ENCODE data around the gene P3H1.

The P3H1 gene

DNA sequence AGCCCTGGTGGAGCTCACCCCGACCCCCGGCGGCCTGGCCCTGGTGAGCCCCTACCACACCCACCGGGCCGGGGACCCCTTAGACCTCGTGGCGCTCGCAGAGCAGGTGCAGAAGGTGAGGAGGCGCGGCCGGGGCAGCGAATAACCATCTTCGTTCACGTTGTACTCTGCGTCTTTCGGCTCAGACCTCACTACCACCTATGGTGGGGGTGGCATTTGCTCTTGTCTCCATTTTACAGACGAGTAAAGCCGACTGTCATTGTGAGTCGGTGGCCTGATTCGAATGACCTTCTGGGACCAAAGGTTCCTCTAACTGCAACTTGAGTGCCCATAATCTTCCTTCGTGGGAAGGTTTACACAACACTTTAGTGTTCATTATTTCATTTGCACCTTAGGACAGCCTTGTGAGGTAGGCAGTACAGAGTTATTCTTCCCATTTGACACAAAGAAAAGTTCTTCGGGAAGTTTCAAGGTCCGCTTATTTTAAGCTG lies 727 bp upstream of the P3H1 start (continued):
- TF ChIP-seq ZNF324 (tag by site-specific recombination; IDR thresholded peaks at IDR 0.05) (0 out of 2 replicates have a peak, but pooled peaks have one; percentile 82), ZNF561 (tag by site-specific recombination; IDR thresholded peaks at IDR 0.05; ENCODE audit: borderline replicate concordance) (peak; percentile 65; the same call in 1 of the 2 replicates), KLF9 (tag by site-specific recombination; IDR thresholded peaks at IDR 0.05; ENCODE audit: low read depth) (peak; percentile 67), REPIN1 (tag by site-specific recombination; IDR thresholded peaks at IDR 0.05; ENCODE audit: low read depth) (no peak), GLIS1 (tag by site-specific recombination; IDR thresholded peaks at IDR 0.05) (peak; percentile 40; the same call in 1 of the 2 replicates), ZNF423 (tag by site-specific recombination; IDR thresholded peaks at IDR 0.05) (0 out of 2 replicates have a peak, but pooled peaks have one; percentile 39), YY1 (tag by site-specific recombination; IDR thresholded peaks at IDR 0.05) (no peak; the same call in 1 of the 2 replicates), GFI1B (tag by site-specific recombination; IDR thresholded peaks at IDR 0.05) (no peak), KLF8 (tag by site-specific recombination; IDR thresholded peaks at IDR 0.05) (peak; percentile 19; the same call in 1 of the 2 replicates), ZNF623 (tag by site-specific recombination; IDR thresholded peaks at IDR 0.05) (no peak), ZNF23 (tag by site-specific recombination; IDR thresholded peaks at IDR 0.05; ENCODE audit: borderline replicate concordance) (no peak), ZNF544 (tag by site-specific recombination; IDR thresholded peaks at IDR 0.05) (no peak), GLI2 (tag by site-specific recombination; IDR thresholded peaks at IDR 0.05; ENCODE audit: borderline replicate concordance, low read depth) (no peak), ZNF626 (tag by site-specific recombination; IDR thresholded peaks at IDR 0.05) (no peak), ZFP69B (tag by site-specific recombination; IDR thresholded peaks at IDR 0.05) (no peak), ZFP3 (tag by site-specific recombination; IDR thresholded peaks at IDR 0.05; ENCODE audit: low read depth) (no peak), ZNF266 (tag by site-specific recombination; IDR thresholded peaks at IDR 0.05; ENCODE audit: low read depth) (no peak), ZBTB1 (tag by site-specific recombination; IDR thresholded peaks at IDR 0.05) (no peak), ZBTB20 (tag by site-specific recombination; IDR thresholded peaks at IDR 0.05) (peak; percentile 12; the same call in 1 of the 2 replicates), ZNF596 (tag by site-specific recombination; IDR thresholded peaks at IDR 0.05) (no peak), GLIS2 (tag by site-specific recombination; IDR thresholded peaks at IDR 0.05) (peak; percentile 87), ZNF280D (tag by site-specific recombination; IDR thresholded peaks at IDR 0.05) (no peak), SP7 (tag by site-specific recombination; IDR thresholded peaks at IDR 0.05) (no peak; the same call in 1 of the 2 replicates), ZNF16 (tag by site-specific recombination; IDR thresholded peaks at IDR 0.05; ENCODE audit: low read depth) (no peak), ZFP37 (tag by site-specific recombination; IDR thresholded peaks at IDR 0.05) (peak; percentile 74; the same call in 1 of the 2 replicates), ZNF354C (tag by site-specific recombination; IDR thresholded peaks at IDR 0.05; ENCODE audit: borderline replicate concordance, low read depth) (no peak), ZNF660 (tag by site-specific recombination; IDR thresholded peaks at IDR 0.05) (0 out of 2 replicates have a peak, but pooled peaks have one; percentile 58)
- TF ChIP-seq, protein P1, sequence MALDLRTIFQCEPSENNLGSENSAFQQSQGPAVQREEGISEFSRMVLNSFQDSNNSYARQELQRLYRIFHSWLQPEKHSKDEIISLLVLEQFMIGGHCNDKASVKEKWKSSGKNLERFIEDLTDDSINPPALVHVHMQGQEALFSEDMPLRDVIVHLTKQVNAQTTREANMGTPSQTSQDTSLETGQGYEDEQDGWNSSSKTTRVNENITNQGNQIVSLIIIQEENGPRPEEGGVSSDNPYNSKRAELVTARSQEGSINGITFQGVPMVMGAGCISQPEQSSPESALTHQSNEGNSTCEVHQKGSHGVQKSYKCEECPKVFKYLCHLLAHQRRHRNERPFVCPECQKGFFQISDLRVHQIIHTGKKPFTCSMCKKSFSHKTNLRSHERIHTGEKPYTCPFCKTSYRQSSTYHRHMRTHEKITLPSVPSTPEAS (tag by site-specific recombination; IDR thresholded peaks at IDR 0.05): no peak
- TF ChIP-seq, protein P2, sequence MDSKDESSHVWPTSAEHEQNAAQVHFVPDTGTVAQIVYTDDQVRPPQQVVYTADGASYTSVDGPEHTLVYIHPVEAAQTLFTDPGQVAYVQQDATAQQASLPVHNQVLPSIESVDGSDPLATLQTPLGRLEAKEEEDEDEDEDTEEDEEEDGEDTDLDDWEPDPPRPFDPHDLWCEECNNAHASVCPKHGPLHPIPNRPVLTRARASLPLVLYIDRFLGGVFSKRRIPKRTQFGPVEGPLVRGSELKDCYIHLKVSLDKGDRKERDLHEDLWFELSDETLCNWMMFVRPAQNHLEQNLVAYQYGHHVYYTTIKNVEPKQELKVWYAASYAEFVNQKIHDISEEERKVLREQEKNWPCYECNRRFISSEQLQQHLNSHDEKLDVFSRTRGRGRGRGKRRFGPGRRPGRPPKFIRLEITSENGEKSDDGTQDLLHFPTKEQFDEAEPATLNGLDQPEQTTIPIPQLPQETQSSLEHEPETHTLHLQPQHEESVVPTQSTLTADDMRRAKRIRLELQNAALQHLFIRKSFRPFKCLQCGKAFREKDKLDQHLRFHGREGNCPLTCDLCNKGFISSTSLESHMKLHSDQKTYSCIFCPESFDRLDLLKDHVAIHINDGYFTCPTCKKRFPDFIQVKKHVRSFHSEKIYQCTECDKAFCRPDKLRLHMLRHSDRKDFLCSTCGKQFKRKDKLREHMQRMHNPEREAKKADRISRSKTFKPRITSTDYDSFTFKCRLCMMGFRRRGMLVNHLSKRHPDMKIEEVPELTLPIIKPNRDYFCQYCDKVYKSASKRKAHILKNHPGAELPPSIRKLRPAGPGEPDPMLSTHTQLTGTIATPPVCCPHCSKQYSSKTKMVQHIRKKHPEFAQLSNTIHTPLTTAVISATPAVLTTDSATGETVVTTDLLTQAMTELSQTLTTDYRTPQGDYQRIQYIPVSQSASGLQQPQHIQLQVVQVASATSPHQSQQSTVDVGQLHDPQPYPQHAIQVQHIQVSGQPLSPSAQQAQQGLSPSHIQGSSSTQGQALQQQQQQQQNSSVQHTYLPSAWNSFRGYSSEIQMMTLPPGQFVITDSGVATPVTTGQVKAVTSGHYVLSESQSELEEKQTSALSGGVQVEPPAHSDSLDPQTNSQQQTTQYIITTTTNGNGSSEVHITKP (tag by site-specific recombination; IDR thresholded peaks at IDR 0.05): 0 out of 2 replicates have a peak, but pooled peaks have one; percentile 5
- TF ChIP-seq, protein P3, sequence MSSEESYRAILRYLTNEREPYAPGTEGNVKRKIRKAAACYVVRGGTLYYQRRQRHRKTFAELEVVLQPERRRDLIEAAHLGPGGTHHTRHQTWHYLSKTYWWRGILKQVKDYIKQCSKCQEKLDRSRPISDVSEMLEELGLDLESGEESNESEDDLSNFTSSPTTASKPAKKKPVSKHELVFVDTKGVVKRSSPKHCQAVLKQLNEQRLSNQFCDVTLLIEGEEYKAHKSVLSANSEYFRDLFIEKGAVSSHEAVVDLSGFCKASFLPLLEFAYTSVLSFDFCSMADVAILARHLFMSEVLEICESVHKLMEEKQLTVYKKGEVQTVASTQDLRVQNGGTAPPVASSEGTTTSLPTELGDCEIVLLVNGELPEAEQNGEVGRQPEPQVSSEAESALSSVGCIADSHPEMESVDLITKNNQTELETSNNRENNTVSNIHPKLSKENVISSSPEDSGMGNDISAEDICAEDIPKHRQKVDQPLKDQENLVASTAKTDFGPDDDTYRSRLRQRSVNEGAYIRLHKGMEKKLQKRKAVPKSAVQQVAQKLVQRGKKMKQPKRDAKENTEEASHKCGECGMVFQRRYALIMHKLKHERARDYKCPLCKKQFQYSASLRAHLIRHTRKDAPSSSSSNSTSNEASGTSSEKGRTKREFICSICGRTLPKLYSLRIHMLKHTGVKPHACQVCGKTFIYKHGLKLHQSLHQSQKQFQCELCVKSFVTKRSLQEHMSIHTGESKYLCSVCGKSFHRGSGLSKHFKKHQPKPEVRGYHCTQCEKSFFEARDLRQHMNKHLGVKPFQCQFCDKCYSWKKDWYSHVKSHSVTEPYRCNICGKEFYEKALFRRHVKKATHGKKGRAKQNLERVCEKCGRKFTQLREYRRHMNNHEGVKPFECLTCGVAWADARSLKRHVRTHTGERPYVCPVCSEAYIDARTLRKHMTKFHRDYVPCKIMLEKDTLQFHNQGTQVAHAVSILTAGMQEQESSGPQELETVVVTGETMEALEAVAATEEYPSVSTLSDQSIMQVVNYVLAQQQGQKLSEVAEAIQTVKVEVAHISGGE (tag by site-specific recombination; conservative IDR thresholded peaks at IDR 0.05; ENCODE audit: low read depth): no peak
